SK-N-SH (cell line): ENCODE results near the gene SLC6A9.

Experiments
- JUND ChIP-seq: IDR thresholded peaks from 2 replicates; pipeline ENCODE4 v1.4.0; 2012
- POLR2AphosphoS5 ChIP-seq: IDR thresholded peaks from 2 replicates; pipeline ENCODE4 v1.6.1; 2012; ENCODE audit warnings: low read depth, low read length
- TF ChIP-seq, protein P1 (sequence below): fragments of 200-600 bp; sonication (generic); IDR thresholded peaks from 2 replicates; pipeline ENCODE4 v1.6.1; 2017; ENCODE audit warnings: antibody characterized with exemption, mild to moderate bottlenecking, moderate library complexity
- TF ChIP-seq, protein P2 (sequence below): fragments of 150-350 bp; IDR thresholded peaks from 2 replicates; pipeline ENCODE4 v1.6.1; 2016; ENCODE audit warnings: mild to moderate bottlenecking, low read depth, low read length

DNA sequence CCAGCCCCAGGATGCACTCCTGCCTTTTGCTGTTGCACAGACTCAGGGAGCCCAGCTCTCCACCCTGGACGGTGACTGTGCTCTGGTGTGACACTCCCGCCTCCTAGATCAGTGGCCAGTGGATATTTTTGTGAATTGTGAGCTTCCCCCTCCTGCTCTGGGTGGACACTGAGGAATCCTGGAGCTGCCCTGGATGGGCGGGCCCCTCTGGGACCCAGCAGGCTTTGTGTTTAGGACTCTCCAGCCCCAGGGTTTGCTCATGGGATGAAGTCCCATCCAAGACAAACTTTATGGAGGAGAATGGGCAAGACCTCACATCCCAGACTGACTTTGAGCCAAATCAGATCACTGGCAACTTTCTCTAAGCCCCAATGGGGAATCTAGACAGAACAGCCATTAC lies 16.1 kb downstream of the SLC6A9 start:
- no peak for TF ChIP-seq JUND
- TF ChIP-seq, protein P1, sequence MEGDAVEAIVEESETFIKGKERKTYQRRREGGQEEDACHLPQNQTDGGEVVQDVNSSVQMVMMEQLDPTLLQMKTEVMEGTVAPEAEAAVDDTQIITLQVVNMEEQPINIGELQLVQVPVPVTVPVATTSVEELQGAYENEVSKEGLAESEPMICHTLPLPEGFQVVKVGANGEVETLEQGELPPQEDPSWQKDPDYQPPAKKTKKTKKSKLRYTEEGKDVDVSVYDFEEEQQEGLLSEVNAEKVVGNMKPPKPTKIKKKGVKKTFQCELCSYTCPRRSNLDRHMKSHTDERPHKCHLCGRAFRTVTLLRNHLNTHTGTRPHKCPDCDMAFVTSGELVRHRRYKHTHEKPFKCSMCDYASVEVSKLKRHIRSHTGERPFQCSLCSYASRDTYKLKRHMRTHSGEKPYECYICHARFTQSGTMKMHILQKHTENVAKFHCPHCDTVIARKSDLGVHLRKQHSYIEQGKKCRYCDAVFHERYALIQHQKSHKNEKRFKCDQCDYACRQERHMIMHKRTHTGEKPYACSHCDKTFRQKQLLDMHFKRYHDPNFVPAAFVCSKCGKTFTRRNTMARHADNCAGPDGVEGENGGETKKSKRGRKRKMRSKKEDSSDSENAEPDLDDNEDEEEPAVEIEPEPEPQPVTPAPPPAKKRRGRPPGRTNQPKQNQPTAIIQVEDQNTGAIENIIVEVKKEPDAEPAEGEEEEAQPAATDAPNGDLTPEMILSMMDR = no peak
- no peak for TF ChIP-seq POLR2AphosphoS5
- TF ChIP-seq, protein P2, sequence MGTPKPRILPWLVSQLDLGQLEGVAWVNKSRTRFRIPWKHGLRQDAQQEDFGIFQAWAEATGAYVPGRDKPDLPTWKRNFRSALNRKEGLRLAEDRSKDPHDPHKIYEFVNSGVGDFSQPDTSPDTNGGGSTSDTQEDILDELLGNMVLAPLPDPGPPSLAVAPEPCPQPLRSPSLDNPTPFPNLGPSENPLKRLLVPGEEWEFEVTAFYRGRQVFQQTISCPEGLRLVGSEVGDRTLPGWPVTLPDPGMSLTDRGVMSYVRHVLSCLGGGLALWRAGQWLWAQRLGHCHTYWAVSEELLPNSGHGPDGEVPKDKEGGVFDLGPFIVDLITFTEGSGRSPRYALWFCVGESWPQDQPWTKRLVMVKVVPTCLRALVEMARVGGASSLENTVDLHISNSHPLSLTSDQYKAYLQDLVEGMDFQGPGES = no peak
